22Rv1 (cell line): ENCODE measurements around the gene NGB.

ENCODE experiments used
- ZFX ChIP-seq: fragments of 450-650 bp; IDR thresholded peaks from 2 replicates; pipeline ENCODE4 v1.6.1; 2017; ENCODE audit warnings: antibody characterized with exemption, borderline replicate concordance
- TF ChIP-seq, protein P1 (sequence below): fragments of 450-650 bp; IDR thresholded peaks from 2 replicates; pipeline ENCODE4 v1.5.1; 2017; ENCODE audit warnings: mild to moderate bottlenecking

GRCh38 chr14:77222546-77223225 is 48.3 kb downstream of the NGB start:
- TF ChIP-seq, protein P1, sequence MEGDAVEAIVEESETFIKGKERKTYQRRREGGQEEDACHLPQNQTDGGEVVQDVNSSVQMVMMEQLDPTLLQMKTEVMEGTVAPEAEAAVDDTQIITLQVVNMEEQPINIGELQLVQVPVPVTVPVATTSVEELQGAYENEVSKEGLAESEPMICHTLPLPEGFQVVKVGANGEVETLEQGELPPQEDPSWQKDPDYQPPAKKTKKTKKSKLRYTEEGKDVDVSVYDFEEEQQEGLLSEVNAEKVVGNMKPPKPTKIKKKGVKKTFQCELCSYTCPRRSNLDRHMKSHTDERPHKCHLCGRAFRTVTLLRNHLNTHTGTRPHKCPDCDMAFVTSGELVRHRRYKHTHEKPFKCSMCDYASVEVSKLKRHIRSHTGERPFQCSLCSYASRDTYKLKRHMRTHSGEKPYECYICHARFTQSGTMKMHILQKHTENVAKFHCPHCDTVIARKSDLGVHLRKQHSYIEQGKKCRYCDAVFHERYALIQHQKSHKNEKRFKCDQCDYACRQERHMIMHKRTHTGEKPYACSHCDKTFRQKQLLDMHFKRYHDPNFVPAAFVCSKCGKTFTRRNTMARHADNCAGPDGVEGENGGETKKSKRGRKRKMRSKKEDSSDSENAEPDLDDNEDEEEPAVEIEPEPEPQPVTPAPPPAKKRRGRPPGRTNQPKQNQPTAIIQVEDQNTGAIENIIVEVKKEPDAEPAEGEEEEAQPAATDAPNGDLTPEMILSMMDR: no peak
- TF ChIP-seq ZFX: no peak
